Smooth muscle cell (in vitro differentiated cells): ENCODE results near the gene BNIP3. TPM values are rescaled to one million over a fixed set of nuclear protein-coding genes. Genes with fewer than 3 reads are reported as not detected.

Experiments
- DNase-seq: peaks from one replicate; lab custom pipeline; 2025; ENCODE audit not compliant: unreplicated experiment; lab: John Stamatoyannopoulos, UW
- H2AFZ ChIP-seq: fragments of 200-600 bp; sonication (generic); 2 replicates; pipeline ENCODE4 v1.6.0; 2016; ENCODE audit warnings: antibody characterized with exemption, low read depth, mild to moderate bottlenecking
- H3F3A ChIP-seq: fragments of 200-600 bp; sonication (generic); 2 replicates; pipeline ENCODE4 v1.6.0; 2017; ENCODE audit warnings: antibody characterized with exemption, low read depth
- H3K27ac ChIP-seq: fragments of 200-600 bp; sonication (generic); 2 replicates; pipeline ENCODE4 v1.5.1; 2016; ENCODE audit warnings: low read depth, mild to moderate bottlenecking
- H3K27me3 ChIP-seq: fragments of 200-600 bp; sonication (generic); 2 replicates; pipeline ENCODE4 v1.6.1; 2016; ENCODE audit warnings: low read depth, mild to moderate bottlenecking
- H3K36me3 ChIP-seq: fragments of 200-600 bp; sonication (generic); 2 replicates; pipeline ENCODE4 v1.5.1; 2016; ENCODE audit warnings: low read depth
- H3K4me1 ChIP-seq: fragments of 200-600 bp; sonication (generic); 2 replicates; pipeline ENCODE4 v1.5.1; 2016; ENCODE audit warnings: low read depth
- H3K4me2 ChIP-seq: fragments of 200-600 bp; sonication (generic); 2 replicates; pipeline ENCODE4 v1.6.0; 2016; ENCODE audit warnings: mild to moderate bottlenecking
- H3K4me3 ChIP-seq: fragments of 200-600 bp; sonication (generic); 2 replicates; pipeline ENCODE4 v1.5.1; 2016; ENCODE audit warnings: mild to moderate bottlenecking
- H3K79me2 ChIP-seq: fragments of 200-600 bp; sonication (generic); 2 replicates; pipeline ENCODE4 v1.6.0; 2016; ENCODE audit warnings: low read depth, mild to moderate bottlenecking
- H3K9ac ChIP-seq: fragments of 200-600 bp; sonication (generic); 2 replicates; pipeline ENCODE4 v1.6.0; 2016; ENCODE audit warnings: low read depth
- H3K9me3 ChIP-seq: fragments of 200-600 bp; sonication (generic); replicated peaks from 2 replicates; pipeline ENCODE4 v1.5.1; 2016; ENCODE audit warnings: low read depth
- H4K20me1 ChIP-seq: fragments of 200-600 bp; sonication (generic); 2 replicates; pipeline ENCODE4 v1.6.0; 2016; ENCODE audit warnings: low read depth
- WGBS: methylation state at CpG from one replicate; pipeline ENCODE4 v1.1.7; 2016; ENCODE audit warnings: low lambda C conversion rate; 5-methylcytosine and 5-hydroxymethylcytosine counted together
- polyA plus RNA-seq: library from polyadenylated mRNA; unstranded; fragments of >200 nt; fragmentation: Nextera tagmentation; extraction: Ambion mirVana; gene quantifications from 2 replicates; pipeline ENCODE4 v1.2.1, GENCODE V29; 2016
- total RNA-seq: library from RNA; depleted of rRNA; stranded (reverse); fragments of >200 nt; gene quantifications from 2 replicates; pipeline ENCODE4 v1.2.3, GENCODE V29; 2014
- TF ChIP-seq, protein P1 (sequence below): fragments of 200-600 bp; sonication (generic); IDR thresholded peaks from 2 replicates; pipeline ENCODE4 v1.5.1; 2017; ENCODE audit warnings: borderline replicate concordance, mild to moderate bottlenecking, antibody characterized with exemption; ENCODE audit not compliant: insufficient read depth, poor library complexity, severe bottlenecking

The BNIP3 gene
- total and polyA plus RNA-seq, 2 experiments from 2014 or later, result 213 to 292 TPM

DNA sequence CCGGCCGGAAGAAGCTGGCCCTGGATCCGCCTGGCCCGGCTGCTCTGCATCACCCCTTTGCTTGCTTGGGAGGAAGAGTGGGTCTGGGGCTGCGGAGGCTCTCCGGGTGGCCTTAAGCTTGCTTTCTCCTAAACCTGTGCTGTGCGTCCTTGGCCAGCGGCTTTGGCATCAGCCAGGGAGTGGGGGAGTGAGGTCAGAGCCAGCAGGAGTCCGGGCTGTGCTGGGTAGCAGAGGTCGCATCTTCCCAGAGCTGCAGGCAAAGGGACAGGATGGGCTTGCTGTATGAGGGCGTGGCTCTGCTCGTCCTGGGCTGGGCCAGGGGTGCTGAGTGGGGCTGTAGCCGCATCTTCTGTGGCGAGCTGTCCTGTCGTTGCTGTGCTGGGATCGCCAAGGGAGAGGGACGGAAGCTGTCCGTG is 21.1 kb downstream of the BNIP3 start:
- H3K27me3 ChIP-seq, result no peaks in the 10 kb centered on the region
- H3K79me2 ChIP-seq, result no peaks in the 10 kb centered on the region
- H2AFZ ChIP-seq, result no peak overlapping the region
- DNase-seq, result no peak
- 95% methylated on average over 18 of the region's 18 CpGs for WGBS
- no peaks in the 10 kb centered on the region for H3K4me1 ChIP-seq
- H3K9ac ChIP-seq, result no peak overlapping the region
- H3K4me2 ChIP-seq, result no peak overlapping the region
- TF ChIP-seq, protein P1, sequence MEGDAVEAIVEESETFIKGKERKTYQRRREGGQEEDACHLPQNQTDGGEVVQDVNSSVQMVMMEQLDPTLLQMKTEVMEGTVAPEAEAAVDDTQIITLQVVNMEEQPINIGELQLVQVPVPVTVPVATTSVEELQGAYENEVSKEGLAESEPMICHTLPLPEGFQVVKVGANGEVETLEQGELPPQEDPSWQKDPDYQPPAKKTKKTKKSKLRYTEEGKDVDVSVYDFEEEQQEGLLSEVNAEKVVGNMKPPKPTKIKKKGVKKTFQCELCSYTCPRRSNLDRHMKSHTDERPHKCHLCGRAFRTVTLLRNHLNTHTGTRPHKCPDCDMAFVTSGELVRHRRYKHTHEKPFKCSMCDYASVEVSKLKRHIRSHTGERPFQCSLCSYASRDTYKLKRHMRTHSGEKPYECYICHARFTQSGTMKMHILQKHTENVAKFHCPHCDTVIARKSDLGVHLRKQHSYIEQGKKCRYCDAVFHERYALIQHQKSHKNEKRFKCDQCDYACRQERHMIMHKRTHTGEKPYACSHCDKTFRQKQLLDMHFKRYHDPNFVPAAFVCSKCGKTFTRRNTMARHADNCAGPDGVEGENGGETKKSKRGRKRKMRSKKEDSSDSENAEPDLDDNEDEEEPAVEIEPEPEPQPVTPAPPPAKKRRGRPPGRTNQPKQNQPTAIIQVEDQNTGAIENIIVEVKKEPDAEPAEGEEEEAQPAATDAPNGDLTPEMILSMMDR, result no peak
- no peaks in the 10 kb centered on the region for H3K9me3 ChIP-seq
- no peak overlapping the region for H3K27ac ChIP-seq
- no peak overlapping the region for H3K4me3 ChIP-seq
- peaks cover 16% of the 10 kb centered on the region for H4K20me1 ChIP-seq
- H3K36me3 ChIP-seq, result no peaks in the 10 kb centered on the region
- H3F3A ChIP-seq, result no peaks in the 10 kb centered on the region

DNA sequence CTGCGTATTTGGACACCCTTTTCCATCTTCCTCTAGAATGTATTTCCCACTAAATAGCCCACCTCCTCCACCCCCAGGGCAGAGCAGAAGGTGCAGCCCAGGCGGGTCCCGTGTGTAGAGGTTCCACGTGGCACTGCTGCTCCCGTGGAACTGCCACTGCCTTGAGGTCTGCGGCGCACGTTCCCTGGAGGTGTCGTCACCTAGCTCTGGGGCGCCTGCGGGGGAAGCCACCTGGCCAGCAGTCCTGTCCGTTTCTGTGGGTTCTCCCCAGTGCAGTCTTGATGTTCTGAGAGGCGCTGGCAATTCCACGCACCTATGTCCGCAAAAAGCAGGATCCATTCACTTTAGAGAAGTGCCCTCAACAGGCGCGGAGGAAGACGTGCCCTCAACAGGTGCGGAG is 21.9 kb downstream of the BNIP3 start:
- no peak overlapping the region for H3K4me2 ChIP-seq
- H3K27ac ChIP-seq, result no peak overlapping the region

DNA sequence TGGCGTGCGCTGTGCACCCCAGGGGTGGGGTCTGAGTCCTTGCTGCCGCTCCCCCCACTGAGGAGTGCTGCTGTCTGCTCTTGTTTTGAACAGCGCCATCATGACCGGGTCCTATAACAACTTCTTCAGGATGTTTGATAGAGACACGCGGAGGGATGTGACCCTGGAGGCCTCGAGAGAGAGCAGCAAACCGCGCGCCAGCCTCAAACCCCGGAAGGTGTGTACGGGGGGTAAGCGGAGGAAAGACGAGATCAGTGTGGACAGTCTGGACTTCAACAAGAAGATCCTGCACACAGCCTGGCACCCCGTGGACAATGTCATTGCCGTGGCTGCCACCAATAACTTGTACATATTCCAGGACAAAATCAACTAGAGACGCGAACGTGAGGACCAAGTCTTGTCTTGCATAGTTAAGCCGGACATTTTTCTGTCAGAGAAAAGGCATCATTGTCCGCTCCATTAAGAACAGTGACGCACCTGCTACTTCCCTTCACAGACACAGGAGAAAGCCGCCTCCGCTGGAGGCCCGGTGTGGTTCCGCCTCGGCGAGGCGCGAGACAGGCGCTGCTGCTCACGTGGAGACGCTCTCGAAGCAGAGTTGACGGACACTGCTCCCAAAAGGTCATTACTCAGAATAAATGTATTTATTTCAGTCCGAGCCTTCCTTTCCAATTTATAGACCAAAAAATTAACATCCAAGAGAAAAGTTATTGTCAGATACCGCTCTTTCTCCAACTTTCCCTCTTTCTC is 26.0 kb downstream of the BNIP3 start:
- Histone ChIP-seq H3F3A (no peaks in the 10 kb centered on the region), H3K4me2 (no peak overlapping the region), H3K27me3 (no peaks in the 10 kb centered on the region), H2AFZ (no peak overlapping the region), H3K4me1 (no peaks in the 10 kb centered on the region), H3K79me2 (peaks cover 5% of the 10 kb centered on the region), H3K27ac (no peak overlapping the region), H4K20me1 (peaks cover 19% of the 10 kb centered on the region), H3K36me3 (peaks cover 3% of the 10 kb centered on the region), H3K9ac (no peak overlapping the region), H3K4me3 (no peak overlapping the region), H3K9me3 (no peaks in the 10 kb centered on the region)
- WGBS, result 99% methylated on average over 38 of the region's 38 CpGs
- TF ChIP-seq, protein P1, result no peak
- no peak for DNase-seq

More for the DNA sequence above, 21.9 kb downstream of the BNIP3 start:
- TF ChIP-seq, protein P1, result no peak
- Histone ChIP-seq H3F3A (no peaks in the 10 kb centered on the region), H3K36me3 (no peaks in the 10 kb centered on the region), H3K9me3 (no peaks in the 10 kb centered on the region), H3K79me2 (no peaks in the 10 kb centered on the region), H3K9ac (no peak overlapping the region), H3K4me1 (no peaks in the 10 kb centered on the region), H3K4me3 (no peak overlapping the region), H2AFZ (no peak overlapping the region), H4K20me1 (peaks cover 14% of the 10 kb centered on the region), H3K27me3 (no peaks in the 10 kb centered on the region)
- 90% methylated on average over 19 of the region's 19 CpGs for WGBS
- no peak for DNase-seq
